Activated CD8-positive, alpha-beta memory T cell treated with anti-CD3 and anti-CD28 coated beads, Interleukin-2, amount 50 U/mL, for 48 hours (primary cell): Measurements from ENCODE around the gene ELK3.

Experiments
- DNase-seq: peaks from one replicate; pipeline ENCODE4 v3.0.0-alpha.2; 2020

ELK3 gene

DNA sequence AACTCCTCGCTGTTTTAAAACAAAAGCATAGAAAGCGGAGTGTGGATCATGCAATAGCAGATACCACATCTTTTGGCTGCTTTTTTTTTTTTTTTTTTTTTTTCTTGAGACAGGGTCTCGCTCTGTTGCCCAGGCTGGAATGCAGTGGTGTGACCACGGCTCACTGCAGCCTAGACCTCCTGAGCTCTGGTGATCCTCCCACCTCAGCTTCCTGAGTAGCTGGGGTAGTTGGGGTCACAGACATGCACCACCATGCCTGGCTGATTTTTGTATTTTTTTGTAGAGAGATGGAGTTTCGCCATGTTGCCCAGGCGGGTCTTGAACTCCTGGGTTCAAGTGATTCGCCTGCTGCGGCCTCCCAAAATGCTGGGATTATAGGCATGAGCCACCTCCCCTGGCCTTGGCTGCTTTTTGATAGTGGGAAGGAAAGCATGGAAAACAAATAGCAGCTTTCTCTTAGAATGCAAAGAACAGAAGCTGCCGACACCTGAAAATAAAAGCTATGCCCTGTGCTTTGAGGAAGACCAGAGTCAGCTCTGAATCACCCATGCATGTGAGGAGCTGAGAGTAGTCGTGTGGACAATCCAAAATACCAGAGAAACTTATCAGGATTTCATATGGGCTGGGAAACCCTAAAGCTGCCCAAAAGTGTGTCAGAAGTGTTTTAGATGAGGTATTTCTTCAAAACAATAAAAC is 3.6 kb upstream of the ELK3 start:
- DNase-seq: no peak

DNA sequence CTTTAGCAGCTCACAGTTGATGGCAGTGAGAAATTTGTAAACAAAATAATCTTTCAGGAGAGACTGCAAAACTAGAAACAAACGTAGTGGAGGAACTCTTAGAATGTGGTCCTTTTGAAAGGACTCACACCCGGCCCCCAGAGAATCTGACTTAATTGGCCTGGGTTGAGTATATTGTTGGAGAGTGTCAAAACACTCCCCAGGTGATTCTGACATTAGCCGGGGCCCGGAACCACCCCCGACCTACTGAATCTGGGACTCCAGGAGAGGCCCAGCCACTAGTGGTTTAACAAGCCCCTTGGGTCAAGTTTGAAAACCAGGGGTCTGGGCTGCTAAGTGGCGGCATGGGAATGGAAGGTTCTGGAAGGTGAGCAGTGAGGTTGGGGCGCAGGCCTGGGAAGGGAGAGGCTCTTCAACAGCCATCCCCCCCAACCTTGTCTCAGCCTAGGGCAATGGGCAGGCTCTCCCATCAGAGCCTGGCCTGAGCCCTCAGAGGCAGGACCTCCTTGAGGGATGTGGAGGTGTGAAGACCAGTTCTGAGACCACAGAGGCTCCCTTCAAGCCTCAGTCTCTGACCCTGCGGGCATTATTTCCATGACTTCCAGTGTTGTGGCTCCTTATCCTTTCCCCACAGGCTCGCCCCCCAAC is 1.1 kb upstream of the ELK3 start:
- DNase-seq: no peak

DNA sequence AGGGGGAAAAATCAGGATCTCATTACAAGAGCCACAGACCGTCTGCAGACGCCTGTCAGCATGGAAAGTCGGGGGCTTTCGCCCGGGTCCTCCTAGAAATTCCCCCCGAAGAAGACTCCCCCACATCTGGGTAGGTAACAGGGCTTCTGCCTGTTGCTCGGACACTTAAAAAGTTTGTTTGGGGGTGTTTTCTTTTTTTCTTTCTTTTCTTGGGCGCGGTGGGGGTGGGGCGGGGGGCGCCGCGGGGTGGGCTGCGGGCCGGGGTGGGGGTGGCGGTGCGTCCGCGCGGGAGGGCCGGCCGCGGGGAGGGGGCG is 358 bp downstream of the ELK3 start:
- no peak for DNase-seq

DNA sequence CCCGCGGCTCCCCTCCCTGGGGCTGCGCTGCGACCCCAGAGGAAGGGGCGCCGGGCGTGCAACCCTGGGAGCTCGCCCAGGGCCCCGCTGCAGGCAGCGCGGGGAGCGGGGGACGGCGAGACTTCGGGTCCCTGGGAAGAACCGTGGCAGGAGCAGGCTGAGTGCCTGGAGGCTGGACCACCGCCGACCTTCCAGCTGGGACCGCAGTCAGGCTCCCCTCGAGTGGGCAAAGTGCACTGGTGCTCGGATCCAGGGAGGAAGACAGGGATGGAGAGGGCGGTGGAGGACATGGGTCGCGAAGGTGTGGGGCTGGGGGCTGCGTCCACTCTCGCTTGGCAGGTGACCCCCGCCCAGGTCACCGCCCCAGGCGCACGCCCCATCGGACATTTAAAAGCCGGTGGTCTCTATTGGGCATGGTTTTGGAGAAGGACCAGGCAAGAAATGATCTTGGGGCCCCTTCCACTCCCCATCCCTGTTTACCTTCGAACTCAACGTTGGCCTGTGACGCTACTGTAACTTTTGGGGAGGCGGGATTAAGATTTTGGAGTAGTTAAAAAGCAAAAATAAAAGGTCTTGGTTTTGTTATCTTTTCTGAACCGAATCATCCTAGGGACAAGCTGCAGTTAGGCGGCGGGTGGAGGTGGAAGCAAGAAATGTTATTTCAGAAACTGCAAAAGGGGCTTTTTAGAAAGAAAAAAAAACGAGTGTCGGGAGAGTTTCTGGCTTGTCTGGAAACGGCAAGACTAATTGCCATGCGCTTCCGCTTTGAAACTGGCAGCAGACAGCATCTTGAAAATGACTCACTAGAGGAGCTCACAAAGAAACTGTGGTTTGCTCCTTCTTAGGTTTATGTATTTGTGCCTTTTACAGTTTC is 1.0 kb downstream of the ELK3 start:
- peak; percentile 76 for DNase-seq

DNA sequence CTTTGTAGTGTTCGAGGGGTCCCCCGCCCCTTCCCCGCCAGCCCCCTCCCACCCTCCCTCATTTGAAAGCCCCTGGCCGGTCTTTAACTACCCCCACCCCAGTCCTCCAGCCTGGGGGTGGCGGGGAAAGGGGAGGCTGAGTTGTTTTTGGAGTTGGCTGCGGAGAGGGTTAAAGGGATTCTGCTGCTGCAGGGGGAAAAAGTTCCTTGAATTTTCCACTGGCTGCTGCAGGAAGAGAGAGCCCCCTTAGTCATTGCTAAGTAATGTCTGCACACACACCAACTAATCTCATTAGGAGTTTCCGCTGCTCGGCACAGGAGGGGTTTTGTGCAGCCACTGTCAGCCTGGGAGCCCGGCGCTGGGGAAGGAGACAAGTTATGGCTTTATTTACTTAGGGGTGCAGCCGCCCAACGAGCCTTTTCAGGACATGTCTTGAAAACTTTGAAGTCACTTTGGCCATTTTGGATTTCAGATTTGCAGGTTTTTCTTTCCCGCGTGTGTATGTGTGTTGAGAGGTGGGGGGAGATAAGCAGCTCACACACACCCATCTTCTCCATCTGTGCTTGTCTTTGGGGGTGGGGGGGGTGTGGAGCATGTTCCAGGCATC is 1.8 kb downstream of the ELK3 start:
- DNase-seq: peak; percentile 76

DNA sequence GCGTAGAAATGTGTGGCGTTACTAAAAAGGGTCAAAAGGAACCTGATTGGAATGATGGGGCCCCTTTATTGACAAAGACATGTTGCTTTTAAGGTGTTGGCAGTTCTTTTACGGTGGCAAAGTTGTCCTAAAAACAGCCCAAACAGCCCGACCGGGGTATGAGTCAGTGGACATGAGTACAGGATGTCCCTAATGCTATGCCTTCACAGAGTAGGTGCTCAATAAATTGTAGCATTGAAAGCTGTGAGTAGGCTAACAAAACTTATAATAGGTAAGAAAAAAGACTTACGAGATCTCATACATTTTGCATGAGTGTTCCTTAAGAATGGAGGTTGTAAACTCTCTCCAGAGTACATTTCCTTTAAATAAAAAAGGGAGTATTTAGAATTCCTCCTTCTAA is 2.6 kb downstream of the ELK3 start:
- no peak for DNase-seq

DNA sequence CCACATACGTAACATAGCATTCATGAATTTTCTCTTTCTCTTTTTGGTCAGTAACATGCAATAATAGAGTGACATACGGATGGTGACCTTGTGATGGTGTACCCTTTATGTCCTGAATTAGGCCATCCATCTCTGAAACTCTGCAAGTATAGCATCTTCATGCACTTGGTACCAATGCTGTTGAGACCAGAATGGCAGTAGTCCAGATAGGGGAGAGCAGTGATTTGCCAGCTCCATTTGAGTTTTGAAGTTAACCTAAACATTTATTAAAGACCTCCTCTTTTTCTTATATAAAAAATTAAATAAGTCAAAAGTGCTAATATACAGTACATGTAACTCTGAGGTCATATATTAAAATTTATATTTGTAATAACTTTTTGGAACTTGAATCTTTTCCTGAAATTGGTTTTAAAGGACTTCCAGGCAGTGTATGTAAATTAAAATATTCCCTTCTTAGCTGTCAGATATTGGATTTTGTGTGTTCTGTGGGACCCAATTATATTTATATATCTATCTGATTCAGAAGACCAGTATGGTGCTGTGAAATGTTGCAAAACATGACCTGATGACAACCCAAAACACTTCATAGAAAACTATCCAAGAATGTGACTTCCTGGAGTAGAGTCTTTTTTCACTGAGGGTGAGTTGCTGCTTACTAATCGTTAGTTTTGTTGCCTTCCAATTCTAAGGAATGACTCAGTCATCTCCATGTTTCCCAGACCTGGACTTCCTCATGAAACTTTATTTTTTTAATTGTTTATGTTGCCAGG is 3.5 kb downstream of the ELK3 start:
- DNase-seq: no peak

DNA sequence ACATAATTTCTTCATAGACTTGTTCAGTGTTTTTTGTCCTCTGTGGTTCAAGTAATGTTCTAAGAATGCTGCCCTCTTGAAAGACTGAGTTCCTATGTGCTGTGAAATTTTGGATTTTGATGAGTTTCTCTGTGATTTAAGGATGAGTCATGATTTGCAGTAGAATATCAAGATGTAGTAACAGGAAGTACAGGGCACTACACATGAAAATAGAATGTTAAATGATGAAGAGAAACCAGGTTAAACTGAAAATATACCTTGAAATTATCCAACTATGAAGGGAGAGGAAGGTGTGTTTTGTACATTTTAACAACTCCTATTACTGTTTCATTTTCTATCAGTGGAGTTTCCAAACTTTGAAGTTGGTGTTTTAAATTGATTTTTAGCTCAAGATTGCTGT is 4.8 kb downstream of the ELK3 start:
- no peak for DNase-seq

DNA sequence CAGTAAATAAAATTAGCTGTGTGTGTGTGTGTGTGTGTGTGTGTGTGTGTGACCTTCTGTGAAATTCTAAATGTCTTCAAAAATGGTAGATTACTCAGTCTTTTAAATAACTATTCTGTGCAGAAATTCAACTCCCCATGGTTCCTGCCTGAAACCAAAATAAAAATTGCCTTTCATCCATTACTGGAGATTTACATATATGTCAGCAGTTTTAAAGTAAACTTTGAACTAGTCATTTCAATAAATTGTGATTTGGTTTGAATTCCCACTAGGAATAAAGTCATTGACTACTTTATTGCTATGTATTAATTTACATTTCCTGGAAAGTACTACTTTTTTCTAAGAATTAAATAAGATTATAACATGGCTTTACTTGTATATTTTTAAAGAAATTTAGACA is 5.3 kb downstream of the ELK3 start:
- no peak for DNase-seq

DNA sequence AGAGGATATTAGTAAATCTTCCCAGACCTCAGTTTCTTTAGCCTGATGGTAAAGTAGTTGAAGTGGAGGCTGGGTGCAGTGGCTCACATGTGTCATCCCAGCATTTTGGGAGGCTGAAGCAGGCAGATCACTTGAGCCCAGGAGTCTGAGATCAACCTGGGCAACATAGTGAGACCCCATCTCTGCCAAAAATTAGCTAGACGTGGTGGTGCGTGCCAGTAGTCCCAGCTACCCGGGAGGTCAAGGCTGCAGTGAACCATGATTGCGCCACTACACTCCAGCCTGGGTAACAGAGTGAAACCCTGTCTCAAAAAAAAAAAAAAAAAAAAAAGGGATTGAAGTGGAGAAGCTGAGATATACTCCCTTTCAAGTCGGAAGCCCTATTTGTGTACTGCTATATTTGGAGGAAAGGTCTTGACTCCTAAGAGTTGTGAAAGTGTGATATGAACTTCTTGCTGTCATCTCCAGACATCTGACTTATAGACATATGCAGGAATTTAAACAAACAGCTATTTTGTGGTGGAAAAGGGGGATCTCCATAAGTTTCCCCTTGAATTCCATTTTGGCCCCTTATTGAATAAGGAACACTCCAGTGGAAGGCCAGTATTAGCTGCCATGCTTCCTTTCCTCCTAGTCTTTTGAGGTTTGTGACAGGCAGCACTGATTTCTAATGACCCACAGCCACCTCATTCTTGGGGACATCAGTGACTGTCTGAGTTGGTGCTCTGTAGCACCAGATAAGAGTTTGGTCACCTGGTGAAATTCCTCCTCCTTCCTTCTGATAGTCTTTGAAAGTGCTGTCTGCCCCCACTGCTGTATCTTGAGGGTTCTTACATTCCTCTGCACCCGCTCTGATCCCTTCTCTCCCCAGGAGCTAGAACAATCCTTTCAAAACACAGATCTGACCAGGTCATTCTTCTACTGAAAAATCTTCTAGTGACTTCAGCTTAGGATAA is 7.4 kb downstream of the ELK3 start:
- peak; percentile 42 for DNase-seq

DNA sequence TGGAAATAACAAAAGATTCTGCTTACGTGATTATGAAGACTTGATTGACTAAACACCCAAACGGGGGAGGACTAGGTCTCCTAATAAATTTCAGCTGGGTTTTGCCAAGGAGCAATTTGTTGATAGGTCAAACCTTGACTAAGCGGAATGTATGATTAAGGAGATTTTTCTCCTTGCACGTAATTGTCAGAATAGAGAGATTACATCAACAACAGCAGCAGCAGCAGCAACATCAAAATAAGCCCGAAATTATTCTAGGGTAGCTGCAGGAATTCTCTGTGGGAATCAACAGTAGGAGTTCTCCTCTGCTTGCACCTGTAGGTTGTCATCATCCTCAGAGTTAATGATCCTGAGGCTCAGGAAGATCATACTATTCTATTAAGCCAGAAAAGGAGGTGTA is 10.2 kb downstream of the ELK3 start:
- DNase-seq: no peak

DNA sequence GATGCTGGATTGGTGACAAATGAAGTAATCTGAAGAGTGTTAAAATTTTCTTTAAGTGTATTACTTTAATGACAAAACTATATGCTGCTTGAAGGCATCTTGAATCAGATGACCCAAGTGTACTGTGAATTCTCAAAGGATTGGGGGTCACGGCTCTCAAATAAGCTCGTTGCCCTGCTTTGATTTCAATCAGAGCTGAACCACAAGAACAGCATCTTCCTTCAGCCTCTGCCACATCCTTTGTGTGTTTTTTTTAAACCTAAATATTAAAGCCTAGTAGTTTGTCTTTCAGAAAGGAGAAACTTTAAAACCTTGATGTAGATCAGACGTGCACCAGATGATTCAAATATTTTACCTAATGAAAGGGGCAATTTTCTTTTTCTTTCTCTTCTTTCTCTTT is 11.7 kb downstream of the ELK3 start:
- DNase-seq: no peak

DNA sequence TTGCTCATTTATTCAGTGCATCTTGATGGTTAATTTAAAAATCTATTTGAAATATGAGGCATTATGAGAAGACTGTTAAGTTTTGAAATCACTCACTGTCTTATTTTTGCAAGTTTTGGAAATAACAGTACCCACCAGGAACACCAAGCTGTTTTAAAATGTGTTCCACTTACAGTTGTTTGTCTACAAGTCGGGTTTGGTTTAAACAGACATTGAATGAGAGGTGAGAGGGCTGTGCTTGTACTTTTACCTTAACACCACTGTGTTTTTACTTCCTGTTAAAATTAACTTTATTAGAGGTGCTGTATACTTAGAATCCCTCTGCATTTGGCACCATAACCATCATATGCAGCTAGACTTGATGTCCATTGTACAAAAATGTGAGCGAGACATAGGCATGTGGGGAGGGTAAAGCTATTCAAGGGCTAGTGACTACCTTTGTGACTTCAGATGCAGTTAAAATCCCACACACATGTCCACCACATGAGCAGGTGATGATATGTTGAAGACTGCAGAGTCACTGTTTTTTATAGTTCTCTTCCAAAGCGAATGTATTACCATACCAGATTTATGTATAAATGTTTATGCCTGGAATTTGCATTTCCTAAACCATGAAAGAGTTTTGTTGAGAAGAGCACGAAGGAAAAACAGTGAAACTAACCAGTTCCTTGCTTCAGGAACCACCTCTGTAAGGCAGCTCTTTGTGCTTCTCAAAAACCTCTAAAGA is 12.9 kb downstream of the ELK3 start:
- peak; percentile 34 for DNase-seq

DNA sequence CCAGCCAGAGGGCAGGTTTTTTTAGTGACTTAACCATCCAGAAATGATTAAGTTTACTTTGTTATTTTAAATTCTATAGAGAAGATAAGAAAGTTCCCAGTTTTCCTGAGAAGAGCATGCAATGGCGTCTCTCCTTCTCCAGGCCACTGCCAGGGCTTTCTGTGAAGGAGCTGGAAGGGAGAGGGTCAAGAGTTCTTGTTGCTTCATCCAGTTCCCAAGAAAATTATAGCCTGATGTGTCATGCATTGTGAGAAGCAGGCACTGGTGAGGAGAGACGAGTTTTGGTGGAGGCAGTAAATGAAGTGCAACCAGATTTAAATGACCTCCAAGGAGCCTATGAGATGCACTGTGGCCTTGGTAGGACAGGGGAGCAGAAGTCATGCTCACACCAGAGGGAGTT is 14.2 kb downstream of the ELK3 start:
- DNase-seq: no peak

DNA sequence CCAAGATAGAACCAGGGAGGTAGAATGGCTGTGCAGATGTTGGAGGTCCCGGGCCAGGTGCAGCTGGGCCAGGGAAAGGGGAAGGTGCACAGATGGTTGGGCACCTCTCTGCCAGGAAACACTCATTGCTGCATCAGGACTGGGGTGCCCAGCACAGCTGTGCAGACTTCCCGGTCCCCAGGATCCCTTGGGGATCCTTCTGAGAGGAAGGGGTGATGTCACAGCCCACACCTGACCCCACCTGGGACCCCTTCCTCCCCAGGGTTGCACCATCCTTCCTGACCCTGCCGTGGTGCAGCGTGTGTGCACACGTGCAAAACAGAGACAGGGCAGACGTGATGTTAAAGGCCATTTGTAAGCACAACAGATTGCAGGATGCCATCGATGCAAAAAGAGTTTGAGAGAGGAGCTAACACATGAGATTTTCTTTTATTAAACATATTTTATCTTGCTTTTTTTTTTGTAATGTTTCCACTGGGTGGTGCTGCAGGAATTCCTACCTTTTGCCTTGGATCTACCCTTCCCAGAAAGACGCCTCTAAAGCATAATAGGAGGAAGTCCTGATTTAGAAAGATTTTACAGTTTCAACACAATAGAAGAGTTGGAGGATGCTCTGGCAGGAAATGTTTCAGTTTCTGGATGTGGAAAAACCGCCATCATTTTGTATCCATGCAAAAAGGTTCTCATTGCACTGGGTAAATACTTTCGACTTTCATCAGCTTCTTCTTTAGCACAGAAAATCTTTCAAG is 14.8 kb downstream of the ELK3 start:
- DNase-seq: peak; percentile 50

DNA sequence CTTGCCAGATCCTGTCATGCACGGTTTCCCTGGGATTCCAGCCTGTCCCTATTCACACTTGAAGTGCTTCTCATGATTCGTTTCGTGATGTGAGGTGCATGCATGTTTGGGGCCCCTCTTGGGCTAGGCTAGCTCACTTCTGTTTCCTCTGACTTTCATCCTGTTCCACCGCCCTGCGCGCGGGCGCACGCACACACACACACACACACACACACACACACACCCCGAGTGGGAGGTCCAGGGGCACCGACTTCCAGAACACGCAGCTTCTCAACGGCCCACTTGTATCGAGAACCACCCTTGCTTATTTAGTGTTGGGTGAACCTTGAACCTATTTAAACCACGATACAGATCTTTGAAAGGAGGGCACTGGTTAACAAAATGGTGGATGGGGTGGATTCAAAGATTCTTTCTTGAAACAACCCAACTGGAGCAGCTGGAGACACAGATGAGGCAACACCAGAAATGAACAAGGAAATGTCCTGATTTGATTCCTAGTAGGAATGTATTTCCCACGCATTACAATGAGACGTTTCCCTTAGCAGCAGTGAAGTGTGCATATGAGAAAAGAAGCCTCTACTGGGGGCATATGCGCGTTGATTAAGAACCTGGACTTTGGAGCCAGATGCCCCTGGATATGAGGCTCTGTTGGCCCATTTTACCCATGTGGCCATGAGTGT is 16.3 kb downstream of the ELK3 start:
- DNase-seq: peak; percentile 77

DNA sequence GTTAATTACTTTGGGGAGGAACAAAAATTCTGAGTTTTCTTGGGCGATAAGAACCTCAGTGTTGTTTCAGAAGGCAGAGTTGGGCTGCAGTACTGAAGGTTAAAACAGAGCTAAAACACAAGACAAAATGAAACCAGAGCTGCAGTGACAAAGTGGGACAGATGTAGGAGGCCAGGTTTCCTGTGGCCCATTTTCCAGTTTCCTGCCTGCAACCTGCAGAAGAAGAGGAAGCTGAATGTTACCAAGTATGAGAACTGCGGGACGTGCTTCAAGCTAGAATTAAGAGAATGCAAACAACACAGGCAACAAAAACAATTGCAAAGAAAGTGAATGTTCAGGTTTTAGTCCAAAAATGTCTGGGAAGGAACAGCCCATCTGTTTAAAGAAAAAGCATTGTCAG is 17.8 kb downstream of the ELK3 start:
- peak; percentile 50 for DNase-seq

DNA sequence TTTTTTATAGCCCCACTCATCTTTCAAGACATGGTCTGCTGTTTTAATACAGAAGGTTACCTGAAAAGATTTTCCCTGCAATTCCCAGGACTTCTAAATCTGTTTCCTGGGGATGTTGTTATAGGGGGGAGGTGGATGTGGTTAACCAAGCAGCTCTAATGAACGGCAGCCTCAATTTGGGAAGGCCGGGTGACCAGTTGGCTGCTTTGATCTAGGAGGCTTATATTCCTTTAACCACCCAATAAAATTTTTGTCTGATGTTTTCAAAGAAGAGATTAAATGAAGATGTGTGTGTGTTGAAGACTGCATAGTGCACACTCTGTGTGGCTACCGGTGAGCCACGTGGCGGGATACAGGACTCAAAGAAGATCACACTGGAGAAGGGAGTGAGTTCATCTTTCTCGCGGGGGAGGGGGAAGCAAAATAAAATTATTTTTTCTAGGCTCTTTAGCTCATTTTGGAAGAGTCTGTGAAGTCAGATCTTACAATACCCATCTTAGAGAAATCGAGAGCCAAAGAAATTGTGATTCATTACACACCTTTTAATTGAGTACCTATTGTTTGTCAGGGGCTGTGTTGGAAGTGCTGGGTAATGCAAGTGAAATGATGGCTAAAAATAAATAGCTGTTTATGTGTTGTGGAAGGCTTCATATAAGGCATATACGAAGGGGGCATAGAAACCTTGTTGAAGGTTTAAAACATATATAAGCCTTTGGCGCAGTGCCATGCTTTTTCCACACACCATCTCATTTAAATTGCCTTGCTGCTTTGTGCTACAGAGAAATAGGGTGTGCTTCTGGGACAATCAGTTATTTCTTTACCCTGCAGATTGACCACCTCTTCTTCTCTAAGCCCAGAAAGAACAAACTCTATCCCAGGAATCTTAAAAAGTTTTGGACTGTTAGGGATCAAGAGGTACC is 18.5 kb downstream of the ELK3 start:
- peak; percentile 46 for DNase-seq

DNA sequence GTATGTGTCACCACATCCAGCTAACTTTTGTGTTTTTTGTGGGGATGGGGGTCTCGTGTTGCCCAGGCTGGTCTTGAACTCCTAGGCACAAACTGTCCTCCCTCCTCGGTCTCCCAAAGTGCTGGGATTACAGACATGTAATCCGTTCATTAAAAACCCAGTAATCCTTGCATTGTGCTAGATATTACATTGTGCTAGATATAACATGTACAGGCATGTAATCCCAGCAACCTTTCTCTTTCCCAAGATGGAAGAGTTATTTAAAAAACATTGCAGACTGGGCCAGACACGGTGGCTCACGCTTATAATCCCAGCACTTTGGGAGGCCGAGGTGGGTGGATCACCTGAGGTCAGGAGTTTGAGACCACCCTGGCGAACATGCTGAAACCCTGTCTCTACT is 19.7 kb downstream of the ELK3 start:
- DNase-seq: no peak
